NCI-H146 (cell line): Measurements from ENCODE around the gene IGSF21.

ENCODE experiments used
- DNase-seq: peaks from one replicate; lab custom pipeline; 2025; lab: John Stamatoyannopoulos, UW

Gene IGSF21

DNA sequence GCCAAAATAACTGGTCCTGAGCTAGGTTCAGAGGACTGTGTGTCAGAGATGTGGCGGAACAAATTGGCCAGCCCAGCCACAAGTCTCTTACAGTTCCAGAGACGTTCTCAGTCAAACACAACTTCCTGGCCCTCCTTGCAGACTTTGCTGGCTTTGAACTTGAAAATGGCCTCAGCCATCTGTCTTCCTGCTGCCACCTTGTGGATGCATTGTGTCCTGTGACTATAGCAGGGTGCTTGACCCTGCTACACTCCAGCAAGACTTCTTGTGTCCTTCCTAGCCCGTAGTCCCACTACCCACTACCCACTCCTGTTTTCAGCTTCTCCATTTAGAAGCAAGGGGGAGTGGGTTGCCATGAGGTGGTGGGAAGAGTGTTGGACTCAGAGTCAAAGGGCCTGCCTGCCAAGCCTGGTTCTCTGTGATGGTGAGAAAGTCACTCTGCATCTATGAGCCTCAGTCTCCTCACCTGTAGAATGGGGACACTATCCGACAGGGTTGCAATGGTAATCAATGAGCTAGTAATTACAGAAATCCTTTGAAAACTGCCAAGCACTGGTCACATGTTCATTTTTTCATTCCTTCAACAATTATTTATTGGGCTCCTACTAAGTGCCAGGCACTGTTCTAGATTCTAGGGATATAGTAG, 109.9 kb downstream of the IGSF21 start:
- DNase-seq, result no peak

DNA sequence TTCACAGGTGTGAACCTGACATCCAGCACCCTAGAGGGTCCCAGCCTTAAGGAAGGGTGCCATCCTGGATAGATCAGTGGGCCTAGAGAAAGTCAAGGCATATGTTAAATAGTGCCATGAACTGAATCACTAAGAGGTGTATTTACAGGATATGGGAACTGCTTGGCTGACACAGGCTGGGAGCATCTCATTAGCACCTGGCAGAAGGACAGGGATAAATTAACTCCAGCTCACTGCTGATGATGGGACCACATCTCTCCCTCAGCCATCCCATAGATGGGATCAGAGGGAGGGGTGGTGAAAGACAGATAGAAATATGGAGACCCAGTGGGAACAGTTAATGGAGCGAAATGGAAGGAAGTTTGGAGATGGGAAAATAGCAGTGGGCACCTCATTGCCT, 122.0 kb downstream of the IGSF21 start:
- DNase-seq, result no peak

DNA sequence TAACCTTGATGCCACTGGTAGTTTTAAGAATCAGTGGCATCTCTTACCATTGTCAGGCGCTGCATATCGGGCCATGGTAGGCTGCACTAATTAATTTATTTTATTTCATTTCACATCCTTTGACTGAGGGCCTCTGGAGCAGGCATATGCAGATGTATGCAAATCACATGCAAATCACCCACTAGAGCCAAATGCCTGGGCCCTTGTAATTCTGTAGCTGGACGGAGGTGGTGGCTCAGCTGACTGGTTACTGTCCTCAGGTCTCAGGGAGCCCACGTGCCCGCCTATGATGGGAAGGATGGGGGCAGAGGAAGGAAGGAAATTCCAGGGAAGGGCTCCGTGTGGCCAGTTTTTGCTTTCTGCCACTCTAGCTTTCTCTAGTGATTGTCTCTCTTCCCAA, 122.7 kb downstream of the IGSF21 start:
- no peak for DNase-seq

DNA sequence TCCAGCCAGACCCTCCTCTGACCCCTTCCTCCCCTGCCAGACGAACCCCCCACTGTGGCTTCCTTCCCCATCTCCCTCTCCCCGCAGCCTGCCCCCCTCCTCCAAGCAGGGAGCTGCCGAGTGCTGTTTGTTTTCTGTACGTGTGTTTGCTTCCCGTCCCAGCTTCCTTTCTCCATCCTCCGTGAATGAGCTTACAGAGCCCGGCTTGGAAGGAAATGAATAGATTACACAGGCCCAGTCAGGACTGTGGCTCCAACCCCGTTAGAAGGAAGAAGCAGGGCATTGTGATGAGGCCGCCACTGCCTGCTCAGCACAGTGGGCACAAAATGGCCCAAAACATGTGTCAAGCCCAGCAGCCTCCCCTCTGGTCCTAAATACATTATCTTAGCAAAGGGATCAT, 123.2 kb downstream of the IGSF21 start:
- DNase-seq, result no peak

DNA sequence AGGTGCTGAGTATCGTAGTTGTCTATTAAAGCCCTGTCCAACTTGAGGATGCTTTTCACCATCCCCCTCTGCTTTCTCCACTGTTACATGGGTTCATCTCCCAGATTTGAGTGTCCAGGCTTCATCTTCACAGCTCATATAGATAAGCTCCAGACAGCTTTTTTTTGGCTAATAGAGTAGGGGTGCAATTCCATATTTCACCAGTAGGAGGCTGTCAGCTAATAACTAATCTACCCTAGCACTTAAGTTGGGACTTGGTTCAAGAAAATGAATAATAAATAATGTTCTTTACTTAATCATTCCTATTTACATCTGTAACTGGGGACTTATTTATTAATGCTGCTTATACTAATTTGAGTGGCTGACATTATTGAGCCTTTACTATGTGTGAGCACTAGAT, 124.5 kb downstream of the IGSF21 start:
- DNase-seq, result no peak

DNA sequence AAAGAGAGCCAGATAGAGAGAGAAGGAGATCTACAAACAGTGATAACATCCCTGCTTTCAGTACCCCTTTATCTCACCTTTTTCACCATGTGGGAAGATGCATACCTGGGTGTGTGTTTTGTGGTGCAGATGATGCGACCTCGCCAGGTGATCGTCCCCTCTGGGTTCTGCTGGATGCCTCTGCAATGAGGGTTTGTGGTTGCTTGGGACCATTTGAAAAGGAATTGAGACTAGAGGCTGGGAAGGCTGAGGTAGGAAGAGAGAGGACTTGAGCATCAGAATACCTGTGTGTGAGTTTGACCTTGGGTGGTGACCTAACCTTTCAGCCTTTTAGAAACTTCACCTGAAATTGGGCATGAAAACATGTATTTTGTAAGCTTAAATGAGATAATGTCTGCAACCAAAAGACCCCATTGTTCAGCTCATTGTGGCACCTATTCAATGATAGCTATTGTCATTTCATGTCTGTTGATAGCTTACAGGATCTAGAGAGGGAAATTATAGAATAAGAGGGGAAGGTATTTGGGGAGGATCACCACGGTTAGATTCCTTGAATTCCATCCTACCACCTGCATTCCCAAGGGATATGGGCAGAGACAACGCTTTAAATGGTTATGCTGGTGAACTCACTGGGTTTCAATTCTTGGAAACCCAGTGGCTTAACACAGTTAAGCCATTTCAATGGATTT, 125.7 kb downstream of the IGSF21 start:
- DNase-seq, result no peak

DNA sequence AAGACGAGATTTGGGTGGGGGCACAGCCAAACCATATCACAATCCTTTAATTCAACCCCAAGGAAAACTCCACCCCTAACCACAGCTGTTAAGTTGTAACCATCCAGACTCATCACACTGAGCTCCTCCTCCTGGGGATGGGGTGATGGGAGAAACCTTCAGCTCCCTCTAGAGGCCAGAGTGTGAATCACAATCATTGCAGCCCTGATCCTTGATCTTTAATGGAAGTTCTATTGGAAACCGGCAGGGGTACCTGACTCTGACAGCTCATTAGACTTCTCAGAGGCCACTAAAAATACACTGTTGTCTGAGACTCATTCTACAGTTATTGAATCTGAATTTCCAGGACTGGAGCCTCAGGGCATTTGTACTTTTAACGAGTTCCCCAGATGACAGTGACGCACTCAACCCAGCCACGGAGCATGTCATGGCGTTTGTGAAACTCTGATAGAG, 127.2 kb downstream of the IGSF21 start:
- DNase-seq, result peak; percentile 2

DNA sequence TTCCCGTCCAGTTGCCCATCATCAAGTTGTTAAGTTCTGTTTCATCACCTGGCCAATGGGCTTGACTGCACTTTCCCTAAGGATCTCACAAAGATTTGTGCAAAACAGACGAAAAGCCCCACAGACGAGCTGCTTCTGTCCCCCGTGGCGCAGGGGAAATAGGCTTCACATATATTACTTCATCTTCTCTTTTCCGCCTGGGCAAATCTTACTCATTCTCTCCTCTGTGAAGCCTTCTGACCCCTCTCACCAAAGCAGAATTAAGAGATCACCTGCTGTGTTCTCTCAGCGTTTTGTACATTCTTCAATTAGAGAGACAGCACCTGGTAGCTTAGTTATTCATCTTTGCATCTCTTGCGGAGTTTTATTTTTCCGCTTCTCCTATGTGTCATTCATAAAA, 129.8 kb downstream of the IGSF21 start:
- DNase-seq, result no peak

DNA sequence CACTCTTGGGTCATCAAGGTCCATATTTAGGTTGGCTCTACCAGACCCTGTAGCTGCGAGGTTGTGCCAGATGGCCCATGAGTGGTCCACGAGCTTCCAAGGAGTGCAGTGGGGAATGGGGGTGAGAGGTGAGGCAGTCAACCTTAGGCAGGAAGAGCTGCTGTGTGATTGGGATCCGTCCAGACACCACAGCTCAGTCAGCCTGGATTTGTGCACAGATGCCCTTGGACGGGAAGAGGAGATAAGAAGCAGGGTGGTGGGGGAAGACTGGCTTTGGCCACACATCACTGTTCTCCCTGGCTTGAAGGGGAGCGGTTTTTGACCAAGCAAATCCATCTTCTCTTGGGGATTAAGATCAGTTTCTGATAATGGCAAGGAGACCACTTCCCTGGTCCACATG, 130.6 kb downstream of the IGSF21 start:
- DNase-seq, result no peak

DNA sequence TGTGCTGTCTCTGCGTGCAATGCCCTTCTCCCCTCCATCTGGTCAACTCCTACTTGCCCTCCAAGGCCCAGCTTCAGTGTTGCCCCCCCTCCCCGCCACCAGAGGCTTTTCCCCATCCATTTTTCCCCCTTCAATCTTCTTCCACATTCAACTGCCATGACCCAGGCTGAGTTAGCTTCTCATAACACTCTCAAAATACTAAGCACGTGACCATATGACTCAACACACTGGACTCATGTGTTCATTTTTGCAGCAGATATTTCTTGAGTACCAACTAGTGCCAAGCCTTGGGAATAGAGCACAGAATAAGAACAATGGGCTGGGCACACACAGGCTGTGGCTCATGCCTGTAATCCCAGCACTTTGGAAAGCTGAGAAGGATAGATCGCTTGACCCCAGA, 132.1 kb downstream of the IGSF21 start:
- DNase-seq, result no peak

DNA sequence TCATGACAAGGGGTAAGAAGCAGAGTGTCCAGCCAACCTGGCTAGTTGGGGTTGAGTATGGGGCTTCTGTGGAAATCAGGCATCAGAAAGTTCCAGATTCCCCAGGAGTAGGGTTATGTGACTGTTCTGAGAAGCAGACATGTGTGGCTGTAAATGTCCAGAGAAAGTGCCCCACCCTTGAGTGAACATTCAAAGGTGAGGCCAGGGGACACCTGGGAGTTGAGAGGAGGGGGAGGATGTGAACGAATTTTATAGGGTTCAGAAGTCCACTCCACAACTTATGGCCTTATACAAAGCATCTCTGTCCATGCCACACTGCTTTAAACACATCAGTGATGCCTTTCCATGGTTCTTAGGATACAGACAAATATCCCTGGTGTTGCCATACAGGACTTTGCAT, 133.3 kb downstream of the IGSF21 start:
- DNase-seq, result no peak

DNA sequence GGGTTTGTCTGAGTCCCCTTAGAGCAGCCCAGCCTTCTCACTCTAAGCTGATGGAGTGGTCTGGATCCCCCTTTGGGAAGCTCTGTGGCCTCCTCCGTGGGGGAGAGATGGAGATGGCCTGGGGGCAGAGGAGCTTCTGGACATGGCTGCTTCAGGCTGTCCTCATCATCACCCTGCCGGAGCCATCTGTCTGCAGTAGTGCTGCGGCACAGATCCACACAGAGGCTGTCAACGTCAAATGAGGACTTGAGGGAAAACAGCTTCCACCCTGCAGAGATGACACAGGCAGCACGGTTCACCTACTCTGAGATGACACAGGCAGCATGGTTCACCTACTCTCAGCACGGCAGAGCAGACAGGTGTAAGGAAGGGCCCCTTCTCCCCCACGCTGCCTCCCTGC, 134.3 kb downstream of the IGSF21 start:
- DNase-seq, result no peak

DNA sequence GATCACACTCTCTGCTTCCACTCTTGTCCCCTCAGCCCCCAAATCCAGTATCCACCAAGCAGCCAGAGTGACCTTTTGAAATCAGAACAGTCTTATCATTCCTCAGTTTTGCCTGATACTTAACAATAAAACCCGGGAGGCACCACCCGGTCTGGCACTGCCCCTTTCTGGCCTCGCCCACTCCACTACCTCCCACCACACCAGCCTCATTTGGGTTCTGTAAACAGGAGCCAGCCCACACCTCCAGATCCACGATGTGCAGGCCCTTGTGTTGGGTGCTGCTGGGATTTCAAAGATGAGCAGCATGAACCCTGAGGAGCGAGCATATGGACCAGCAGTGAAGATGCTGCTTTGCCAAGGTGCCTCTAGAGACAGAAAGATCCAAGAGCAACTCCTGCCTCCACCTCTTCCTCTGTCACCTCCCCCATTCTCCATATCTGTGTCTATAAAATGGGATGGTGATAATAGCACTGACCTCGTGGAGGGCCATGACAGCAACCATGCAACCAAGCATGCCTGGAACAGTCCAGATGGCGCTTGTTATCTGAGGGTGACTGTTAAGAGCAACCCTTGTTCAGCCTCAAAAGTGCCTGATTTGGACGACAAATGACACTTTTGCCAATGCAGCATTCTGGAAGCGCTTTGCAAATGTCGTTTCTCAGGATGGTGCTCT, 136.0 kb downstream of the IGSF21 start:
- no peak for DNase-seq

DNA sequence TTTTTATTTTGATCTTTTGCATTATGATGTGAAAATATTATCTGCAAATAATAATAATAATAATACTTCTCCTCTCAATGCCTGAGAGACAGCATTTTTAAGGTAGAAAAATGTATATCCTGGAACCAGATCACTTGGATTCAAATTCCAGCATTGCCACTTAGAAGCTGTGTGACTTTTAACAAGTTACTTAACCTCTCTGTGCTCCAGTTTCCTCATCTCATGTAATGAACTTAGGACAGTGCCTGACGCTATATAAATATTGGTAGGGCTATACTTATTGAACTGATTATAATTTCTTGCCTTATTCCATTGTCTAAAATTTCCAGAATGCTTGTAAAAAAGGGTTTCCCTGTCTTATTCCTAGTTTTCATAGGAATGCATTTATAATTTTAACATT, 137.2 kb downstream of the IGSF21 start:
- DNase-seq, result no peak

DNA sequence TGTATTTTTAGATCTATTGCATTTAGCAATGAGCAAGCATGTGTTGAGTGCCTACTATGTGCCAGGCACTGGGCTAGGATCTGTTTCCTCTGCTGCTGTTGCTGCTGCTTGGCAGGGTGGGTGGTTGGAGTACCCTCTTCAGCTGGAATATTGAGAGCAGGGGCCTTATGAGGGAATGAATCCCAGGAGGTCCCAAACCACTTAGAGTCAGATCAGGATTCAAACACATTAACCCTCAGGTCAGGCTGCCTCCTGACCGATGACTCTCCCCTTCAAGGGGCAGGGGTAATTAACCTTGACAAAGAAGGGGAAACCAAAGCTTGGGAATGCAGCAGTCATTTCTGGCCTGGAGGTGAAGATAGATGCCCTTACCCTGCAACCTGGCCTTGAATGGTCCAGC, 138.0 kb downstream of the IGSF21 start:
- no peak for DNase-seq

DNA sequence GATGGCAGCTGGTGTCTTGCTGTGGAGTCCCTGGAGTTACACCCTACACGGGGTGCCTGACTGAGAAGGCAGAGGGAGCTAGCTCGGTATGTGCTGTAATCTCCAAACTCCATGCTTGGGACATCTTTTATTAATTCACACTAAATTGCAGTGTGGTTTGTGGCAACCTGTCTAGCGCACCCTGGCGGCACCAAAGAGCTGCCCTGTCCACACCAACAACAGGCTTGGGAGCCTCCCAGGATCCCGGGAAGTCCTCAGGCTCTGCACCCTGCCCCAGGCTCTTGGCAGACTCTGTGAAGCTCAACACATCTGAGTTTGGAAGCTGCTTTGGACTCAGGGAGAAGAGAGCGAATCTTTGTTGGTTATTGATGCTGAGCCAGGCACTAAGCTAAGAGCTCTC, 138.9 kb downstream of the IGSF21 start:
- no peak for DNase-seq

DNA sequence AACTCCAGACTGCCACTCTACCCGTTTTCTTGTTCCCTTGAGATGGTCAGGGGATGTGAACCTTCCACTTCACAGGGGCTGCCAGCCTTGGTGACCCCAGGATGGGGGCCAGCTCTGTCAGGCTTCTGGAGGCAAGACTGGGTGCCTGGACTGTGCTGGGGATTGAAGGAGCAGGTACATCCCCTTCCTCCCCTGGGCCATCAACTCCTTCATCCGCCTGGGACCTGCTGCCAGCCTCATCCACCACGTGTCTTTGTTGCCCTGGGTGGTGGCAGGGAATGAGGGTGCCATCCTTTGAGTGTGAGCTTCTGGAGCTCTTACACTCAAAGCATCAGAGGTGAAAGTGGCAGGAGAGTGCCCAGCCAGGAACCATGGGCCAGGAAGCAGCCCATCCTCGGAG, 139.6 kb downstream of the IGSF21 start:
- DNase-seq, result no peak

DNA sequence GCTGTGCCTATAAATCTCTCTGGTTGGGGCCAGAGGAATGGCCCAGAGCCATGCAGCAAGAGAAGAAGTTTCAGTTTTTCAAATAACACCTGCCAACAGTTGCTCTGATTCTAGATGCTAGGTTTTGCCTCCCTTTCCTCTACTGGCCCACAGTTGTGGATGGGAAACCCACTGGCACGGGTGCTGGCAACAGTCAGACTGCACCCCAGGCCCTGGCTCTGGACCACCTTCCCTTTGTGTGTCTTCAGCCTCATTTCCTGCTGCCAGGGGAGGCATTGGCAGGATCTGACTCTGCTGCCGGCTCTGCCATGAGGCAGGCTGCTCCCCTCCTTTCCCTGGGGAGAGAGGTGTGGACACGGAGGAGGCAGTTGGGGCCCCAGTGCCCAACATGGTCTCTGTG, 142.0 kb downstream of the IGSF21 start:
- no peak for DNase-seq

DNA sequence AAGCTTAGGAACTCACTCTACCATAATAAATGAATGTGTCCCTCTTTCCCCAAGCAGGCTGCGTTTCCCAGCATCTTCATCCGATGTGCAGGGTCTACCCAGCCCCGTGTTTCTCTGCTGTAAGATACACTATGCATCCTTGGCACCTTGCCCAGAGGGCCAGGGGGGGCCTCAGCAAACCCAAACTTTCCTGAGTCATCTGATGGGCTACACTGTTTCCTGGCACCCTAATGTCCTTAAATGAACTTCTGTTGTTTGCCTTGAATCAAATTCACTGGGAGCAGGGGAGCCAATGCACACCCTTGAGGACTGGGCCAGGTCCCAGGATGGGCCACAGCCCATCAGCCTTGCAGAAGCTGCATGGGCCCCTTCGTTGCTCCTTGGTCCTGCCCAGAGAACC, 145.5 kb downstream of the IGSF21 start:
- no peak for DNase-seq

DNA sequence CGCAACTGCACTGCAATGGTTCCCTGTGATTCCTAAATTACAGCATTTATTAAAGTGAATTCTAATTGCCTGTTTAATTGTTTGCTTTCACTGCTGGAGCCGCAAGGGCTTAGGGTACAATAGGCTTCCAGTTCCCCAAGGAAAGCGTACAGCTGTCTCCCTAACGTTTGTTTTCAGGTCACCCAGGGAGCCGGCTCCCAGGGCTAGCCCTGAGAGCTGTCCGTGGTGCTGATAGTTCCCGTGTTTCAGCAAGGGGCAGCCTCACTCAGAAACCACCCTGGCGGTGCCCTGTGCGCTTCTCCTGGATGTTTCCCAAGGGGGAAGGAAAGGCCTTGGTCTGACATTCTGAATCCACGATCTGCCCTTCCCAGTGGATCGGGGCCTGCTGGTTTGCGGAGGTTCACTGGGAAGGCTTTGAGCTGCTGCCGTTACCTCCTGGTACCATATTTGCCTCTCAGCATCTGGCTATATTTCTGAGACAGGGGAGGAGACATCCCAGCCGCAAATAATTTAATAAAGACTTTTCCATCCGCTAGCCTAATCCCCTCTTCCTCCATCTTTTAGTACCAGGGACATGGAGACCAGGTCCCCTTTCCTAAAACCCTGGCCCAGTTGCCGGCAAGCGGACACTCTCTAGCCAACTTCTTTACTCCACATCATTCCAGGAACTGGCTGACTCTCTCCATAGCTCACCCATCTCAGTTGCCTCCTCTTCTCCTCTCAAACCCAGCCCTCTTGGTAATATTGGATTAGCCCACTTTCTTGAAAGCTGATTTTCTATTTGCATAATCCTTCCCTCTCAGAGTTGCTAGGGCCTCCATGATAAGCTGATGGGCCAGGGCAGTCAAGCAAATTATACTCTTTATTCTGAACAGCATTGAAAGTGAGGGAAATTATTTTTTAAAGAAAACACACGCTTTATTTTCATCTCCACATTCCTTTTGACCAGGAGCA, 149.0 kb downstream of the IGSF21 start:
- DNase-seq, result no peak

DNA sequence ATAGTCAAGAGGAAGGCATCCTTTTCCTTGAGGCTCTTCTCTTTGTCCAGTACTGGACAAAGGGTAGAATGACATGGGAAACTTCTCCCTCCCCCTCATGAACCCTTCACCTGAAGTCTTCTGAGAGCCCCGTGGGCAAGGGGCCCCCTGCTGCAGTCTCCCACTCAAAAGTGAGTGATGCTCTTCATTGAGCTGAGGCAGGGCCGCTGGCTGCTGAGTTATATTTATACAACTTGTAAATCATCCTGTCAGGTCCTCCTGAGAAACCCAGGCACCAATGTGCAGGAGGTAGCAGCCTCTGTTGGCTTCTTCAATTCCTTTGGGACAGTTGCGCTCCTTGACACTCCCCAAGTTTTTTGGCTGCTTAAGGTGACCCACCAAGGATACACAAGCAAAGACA, 150.2 kb downstream of the IGSF21 start:
- DNase-seq, result no peak

DNA sequence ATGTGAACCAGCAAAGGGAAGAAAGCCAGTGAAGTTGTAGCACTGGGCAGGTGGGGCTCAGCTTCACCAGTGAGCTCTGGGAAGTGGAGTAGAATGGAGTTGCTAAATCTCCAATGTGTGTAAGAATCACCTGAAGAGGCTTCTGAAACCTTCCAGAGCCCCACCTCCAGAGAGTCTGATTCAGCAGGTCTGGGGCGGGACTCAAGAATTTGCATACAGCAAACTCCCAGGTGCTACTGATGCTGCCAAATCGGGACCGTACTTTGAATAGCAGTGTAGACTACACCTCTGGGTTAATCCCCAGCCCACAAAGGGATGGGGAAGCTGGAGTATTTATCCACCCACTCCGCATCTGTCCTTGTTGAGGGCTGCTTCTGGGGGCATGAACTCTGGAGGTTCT, 154.3 kb downstream of the IGSF21 start:
- DNase-seq, result no peak
